Hepatocyte (in vitro differentiated cells): ENCODE results near the gene EHD3.

Experiments
- CTCF ChIP-seq: fragments of 200-600 bp; sonication (generic); IDR thresholded peaks from 2 replicates; pipeline ENCODE4 v1.5.1; 2016; ENCODE audit warnings: antibody characterized with exemption, mild to moderate bottlenecking; ENCODE audit not compliant: poor library complexity
- EZH2 ChIP-seq: fragments of 200-600 bp; sonication (generic); IDR thresholded peaks from 2 replicates; pipeline ENCODE4 v1.6.1; 2016; ENCODE audit warnings: antibody characterized with exemption, mild to moderate bottlenecking, borderline replicate concordance

- no peak for TF ChIP-seq CTCF
- TF ChIP-seq EZH2: no peak
Measured at GRCh38 chr2:31241625-31242270, 7.8 kb downstream of the EHD3 start.
